H1 (cell line): ENCODE measurements around the gene HES2. TPM values are rescaled to one million over a fixed set of nuclear protein-coding genes. Genes with fewer than 3 reads are reported as not detected.

Experiments
- CTCF ChIA-PET: fragments of 300-600 bp; sonication (Branson Sonifier 250); formaldehyde crosslinking; loops from one replicate; lab custom pipeline; 2021; ENCODE audit not compliant: partially characterized antibody; lab: Charles Lee
- POLR2A ChIA-PET: fragments of 300-600 bp; sonication (Branson Sonifier 250); formaldehyde crosslinking; loops from one replicate; lab custom pipeline; 2021; ENCODE audit warnings: inconsistent platforms; ENCODE audit not compliant: partially characterized antibody; lab: Charles Lee
- DNase-seq, 2 experiments: peaks; one replicate each; pipeline versions ENCODE4 v3.0.0 to v3.0.0-alpha.2; 2010 to 2022; ENCODE audit warnings: low spot score in 2 of 2, low read depth in 1 of 2, mixed read lengths in 1 of 2
- FAIRE-seq: peaks from 2 replicates; lab custom pipeline; 2011; peaks lifted over from hg19 to GRCh38; lab: Jason Lieb, UNC
- H2AFZ ChIP-seq: 2 replicates; pipeline ENCODE4 v1.8.1; 2012; ENCODE audit warnings: low read length, inconsistent platforms
- H2AK5ac ChIP-seq: 2 replicates; pipeline ENCODE4 v1.6.1; 2013; ENCODE audit warnings: low read depth, low read length
- H2BK120ac ChIP-seq: replicated peaks from 2 replicates; pipeline ENCODE3; 2013; ENCODE audit warnings: low read depth, low read length, inconsistent platforms
- H2BK12ac ChIP-seq: 2 replicates; pipeline ENCODE4 v1.6.1; 2013; ENCODE audit warnings: low read depth, low read length
- H2BK15ac ChIP-seq: 2 replicates; pipeline ENCODE4 v1.6.1; 2013; ENCODE audit warnings: low read length
- H2BK20ac ChIP-seq: 2 replicates; pipeline ENCODE4 v1.6.1; 2013; ENCODE audit warnings: low read length
- H2BK5ac ChIP-seq: 2 replicates; pipeline ENCODE4 v1.6.1; 2013; ENCODE audit warnings: low read depth, low read length
- H3K14ac ChIP-seq: 2 replicates; pipeline ENCODE4 v1.6.1; 2013; ENCODE audit warnings: inconsistent platforms; ENCODE audit not compliant: insufficient read length
- H3K18ac ChIP-seq: 2 replicates; pipeline ENCODE4 v1.6.1; 2013; ENCODE audit warnings: low read length; ENCODE audit errors: extremely low read depth
- H3K23ac ChIP-seq: 2 replicates; pipeline ENCODE4 v1.6.1; 2013; ENCODE audit warnings: inconsistent platforms; ENCODE audit not compliant: insufficient read length
- H3K23me2 ChIP-seq: 2 replicates; pipeline ENCODE4 v1.6.1; 2013; ENCODE audit warnings: low read depth, low read length
- H3K27ac ChIP-seq: 2 replicates; pipeline ENCODE4 v1.6.1; 2011; ENCODE audit warnings: low read depth, low read length, inconsistent platforms
- H3K27me3 ChIP-seq, 4 experiments: replicated peaks in 1 of 4; 1 replicate in 1 of 4; 2 replicates in 3 of 4; pipeline versions ENCODE4 v1.6.1 to v1.8.1; 2011 to 2013; ENCODE audit warnings: low read length in 3 of 4, mild to moderate bottlenecking in 3 of 4, inconsistent platforms in 2 of 4, mixed read lengths in 2 of 4, moderate library complexity in 1 of 4; ENCODE audit not compliant: control insufficient read depth in 3 of 4, insufficient read depth in 3 of 4; ENCODE audit errors: extremely low read depth in 1 of 4
- H3K36me3 ChIP-seq, 4 experiments: 2 replicates each; pipeline versions ENCODE4 v1.6.1 to v1.8.1; 2011 to 2013; ENCODE audit warnings: mild to moderate bottlenecking in 4 of 4, low read length in 3 of 4, moderate library complexity in 2 of 4, control low read depth in 1 of 4, inconsistent platforms in 1 of 4; ENCODE audit not compliant: insufficient read depth in 4 of 4, control insufficient read depth in 2 of 4
- H3K4ac ChIP-seq: replicated peaks from 2 replicates; pipeline ENCODE3; 2013; ENCODE audit warnings: low read length, low read depth, mixed read lengths, inconsistent platforms; ENCODE audit not compliant: insufficient read length
- H3K4me1 ChIP-seq, 4 experiments: replicated peaks in 1 of 4; 1 replicate in 1 of 4; 2 replicates in 3 of 4; pipeline versions ENCODE4 v1.6.1 to v1.8.1; 2011 to 2013; ENCODE audit warnings: low read length in 3 of 4, inconsistent platforms in 2 of 4, mixed read lengths in 1 of 4; ENCODE audit not compliant: insufficient read depth in 4 of 4, control insufficient read depth in 3 of 4
- H3K4me2 ChIP-seq, 2 experiments: 2 replicates each; pipeline versions ENCODE4 v1.6.1 to v1.8.1; 2011 to 2013; ENCODE audit warnings: low read depth in 2 of 2, low read length in 2 of 2, control low read depth in 1 of 2, inconsistent platforms in 1 of 2, mild to moderate bottlenecking in 1 of 2; ENCODE audit not compliant: insufficient read depth in 1 of 2
- H3K4me3 ChIP-seq, 4 experiments: fragments of 200-600, 300-600 bp in 1 of 4; sonication (generic), shearing (Covaris generic), sonication (Bioruptor Twin) in 1 of 4; 2 replicates each; pipeline versions ENCODE4 v1.5.1 to v1.8.1; 2011 to 2016; ENCODE audit warnings: low read length in 4 of 4, low read depth in 3 of 4, control low read depth in 2 of 4, inconsistent platforms in 2 of 4, mild to moderate bottlenecking in 2 of 4, mixed read lengths in 1 of 4, moderate library complexity in 1 of 4; ENCODE audit not compliant: insufficient read depth in 2 of 4; ENCODE audit errors: extremely low read depth in 1 of 4
- H3K56ac ChIP-seq: replicated peaks from 2 replicates; pipeline ENCODE3; 2013; ENCODE audit warnings: low read depth, mild to moderate bottlenecking, mixed read lengths, low read length, inconsistent platforms; ENCODE audit not compliant: insufficient read length
- H3K79me1 ChIP-seq: 2 replicates; pipeline ENCODE4 v1.6.1; 2013; ENCODE audit warnings: low read depth, low read length, control low read depth
- H3K79me2 ChIP-seq, 2 experiments: 2 replicates each; pipeline versions ENCODE4 v1.6.1 to v1.8.1; 2012 to 2013; ENCODE audit warnings: low read length in 2 of 2, mild to moderate bottlenecking in 2 of 2, inconsistent platforms in 1 of 2; ENCODE audit not compliant: insufficient read depth in 2 of 2, control insufficient read depth in 1 of 2
- H3K9ac ChIP-seq, 4 experiments: replicated peaks in 1 of 4; 1 replicate in 1 of 4; 2 replicates in 3 of 4; pipeline versions ENCODE4 v1.6.1 to v1.8.1; 2011 to 2013; ENCODE audit warnings: low read depth in 3 of 4, low read length in 3 of 4, control low read depth in 2 of 4, mild to moderate bottlenecking in 2 of 4, moderate library complexity in 2 of 4, inconsistent platforms in 1 of 4; ENCODE audit errors: extremely low read depth in 1 of 4
- H3K9me3 ChIP-seq, 2 experiments: 2 replicates each; pipeline versions ENCODE4 v1.6.1 to v1.8.1; 2012 to 2013; ENCODE audit warnings: mild to moderate bottlenecking in 2 of 2, moderate library complexity in 2 of 2, control low read depth in 1 of 2, inconsistent platforms in 1 of 2, low read depth in 1 of 2, low read length in 1 of 2, mixed read lengths in 1 of 2; ENCODE audit not compliant: insufficient read depth in 2 of 2
- H4K20me1 ChIP-seq, 2 experiments: replicated peaks in 1 of 2; 2 replicates each; pipeline versions ENCODE3 to v1.8.1; 2011 to 2013; ENCODE audit warnings: inconsistent platforms in 2 of 2, low read length in 2 of 2, mild to moderate bottlenecking in 1 of 2; ENCODE audit not compliant: insufficient read depth in 2 of 2, control insufficient read depth in 1 of 2
- H4K5ac ChIP-seq: 2 replicates; pipeline ENCODE4 v1.6.1; 2013; ENCODE audit warnings: low read length, low read depth, mixed read lengths, inconsistent platforms; ENCODE audit not compliant: insufficient read length
- H4K8ac ChIP-seq: 2 replicates; pipeline ENCODE4 v1.8.0; 2013; ENCODE audit warnings: mild to moderate bottlenecking, moderate library complexity, low read length, inconsistent platforms; ENCODE audit not compliant: insufficient read depth; ENCODE audit errors: extremely low read depth
- H4K91ac ChIP-seq: replicated peaks from 2 replicates; pipeline ENCODE3; 2013; ENCODE audit warnings: low read length, mixed read lengths, inconsistent platforms; ENCODE audit not compliant: insufficient read length
- CTCF ChIP-seq, 3 experiments: IDR thresholded peaks; 1 replicate in 2 of 3; 2 replicates in 1 of 3; pipeline versions ENCODE4 v1.5.1 to v1.6.1; 2011; ENCODE audit warnings: low read length in 3 of 3, mild to moderate bottlenecking in 3 of 3, inconsistent platforms in 2 of 3, low read depth in 1 of 3, moderate library complexity in 1 of 3; ENCODE audit not compliant: insufficient read depth in 1 of 3; ENCODE audit errors: control extremely low read depth in 1 of 3
- RAD21 ChIP-seq, 2 experiments: IDR thresholded peaks in 1 of 2; conservative IDR thresholded peaks in 1 of 2; 2 replicates each; pipeline ENCODE4 v1.6.1; 2011; ENCODE audit warnings: low read depth in 2 of 2, low read length in 2 of 2, improper control_type of control experiment in 1 of 2, inconsistent platforms in 1 of 2, mild to moderate bottlenecking in 1 of 2, moderate library complexity in 1 of 2
- RNF2 ChIP-seq: fragments of 200-900, 300-1000 bp; sonication (generic); IDR thresholded peaks from 2 replicates; pipeline ENCODE4 v1.7.1; 2016; ENCODE audit warnings: borderline replicate concordance, low read depth, mild to moderate bottlenecking, antibody characterized with exemption, low read length; ENCODE audit not compliant: poor library complexity, severe bottlenecking; ENCODE audit errors: missing control alignments
- SRF ChIP-seq: IDR thresholded peaks from 2 replicates; pipeline ENCODE4 v1.6.1; 2011; ENCODE audit warnings: mild to moderate bottlenecking, low read depth, low read length, moderate library complexity
- WGBS, 2 experiments: shearing (Covaris generic) in 1 of 2; methylation state at CpG; one replicate each; pipeline versions ENCODE4 v1.1.6 to v1.1.7; 2013 to 2015; ENCODE audit warnings: low lambda C conversion rate in 2 of 2, mixed read lengths in 2 of 2, inconsistent platforms in 1 of 2, low coverage in 1 of 2, missing lambda C conversion rate in 1 of 2; ENCODE audit not compliant: insufficient replicate concordance in 2 of 2, insufficient coverage in 1 of 2, insufficient read length in 1 of 2; ENCODE audit errors: extremely low coverage in 1 of 2, missing lambda C conversion rate in 1 of 2; 5-methylcytosine and 5-hydroxymethylcytosine counted together
- polyA plus RNA-seq, 7 experiments: library from polyadenylated mRNA; depleted of rRNA in 3 of 7; stranded (reverse) in 5 of 7; unstranded in 2 of 7; fragments of >200 nt in 5 of 7; fragments of 200-250 nt in 2 of 7; gene quantifications; 1 replicate in 5 of 7; 2 replicates in 1 of 7; 4 replicates in 1 of 7; pipeline versions ENCODE4 v1.2.1 to v1.2.3, GENCODE V29; 2011 to 2013; ENCODE audit warnings: missing spikeins in 2 of 7, mixed read lengths in 2 of 7
- total RNA-seq: library from RNA; stranded (reverse); fragmentation: NEBNext Ultra II Directional; extraction: Animal tissue kit (Norgen Biotek cat#: 25700); gene quantifications from 2 replicates; pipeline ENCODE4 v1.2.1, GENCODE V29; 2021

The HES2 gene
- total and polyA plus RNA-seq, 2 of the 8 experiments (the other 6 are each of a cell fraction or from before 2014, with no cell fraction given) = 0.15 to 0.53 TPM

DNA sequence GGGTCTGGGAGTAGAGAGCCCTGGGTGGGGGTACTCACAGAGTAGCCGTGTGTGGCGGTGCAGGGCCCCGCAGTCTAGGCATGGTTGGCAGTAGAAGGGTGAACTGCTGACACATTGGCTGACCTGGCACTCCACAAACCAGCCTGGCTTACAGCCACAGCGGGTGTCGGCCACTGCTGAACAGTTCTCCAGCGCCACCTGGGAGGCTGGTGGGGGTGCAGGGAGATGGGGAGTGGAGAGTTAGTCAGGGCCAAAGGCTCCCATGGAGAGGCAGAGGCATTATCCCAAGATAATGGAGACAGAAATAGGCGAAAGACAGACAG, 44.8 kb upstream of the HES2 start:
- no peak overlapping the region for H3K18ac ChIP-seq
- WGBS, 2 experiments = 81% methylated on average over 7 of the region's 7 CpGs; no CpG with 5 or more reads in 1 of the 2 experiments
- H3K23me2 ChIP-seq = no peaks in the 10 kb centered on the region; the same call in 1 of the 2 replicates
- DNase-seq (no peak), FAIRE-seq (no peak)
- no peak overlapping the region for H4K8ac ChIP-seq
- H2AK5ac ChIP-seq = 0 out of 2 replicates have a peak overlapping the region, but pooled peaks have one; percentile 26
- H2BK20ac ChIP-seq = no peak overlapping the region
- no peak overlapping the region for H2BK15ac ChIP-seq
- TF ChIP-seq CTCF (IDR thresholded peaks at IDR 0.05; ENCODE audit: control extremely low read depth in 1 of 3, insufficient read depth in 1 of 3, low read depth in 1 of 3, low read length in 3 of 3) = peak in 1 of 3 experiments; percentile 14; a peak in 1 of 4 replicates
- TF ChIP-seq RAD21 (IDR thresholded peaks at IDR 0.05 in 1 of 2, conservative IDR thresholded peaks at IDR 0.05 in 1 of 2; ENCODE audit: low read depth in 2 of 2, low read length in 2 of 2) = peak in 1 of 2 experiments; percentile 18; a peak in 1 of 4 replicates
- no peak for TF ChIP-seq RNF2
- no peak for TF ChIP-seq SRF
- no peak overlapping the region for H3K4me3 ChIP-seq
- H3K79me1 ChIP-seq = no peaks in the 10 kb centered on the region
- no peak overlapping the region for H3K14ac ChIP-seq
- no peak overlapping the region for H3K9ac ChIP-seq
- H3K56ac ChIP-seq = no peak overlapping the region
- no peak overlapping the region for H2BK5ac ChIP-seq
- H3K27ac ChIP-seq = no peak overlapping the region
- peaks cover 0 to 7% (median 4%) of the 10 kb centered on the region in 4 experiments; a peak in 3 of 7 replicates for H3K27me3 ChIP-seq
- POLR2A ChIA-PET = interaction anchor here (0.6 to 13.7 kb wide), 4 partner anchors 11 to 22 kb away, joined by 3 to 123 read pairs (median 4); no protein-coding TSS in a partner anchor
- H3K4me1 ChIP-seq = peaks cover 0 to 20% (median 13%) of the 10 kb centered on the region in 4 experiments; a peak in 5 of 7 replicates
- no peak overlapping the region for H3K23ac ChIP-seq
- H3K79me2 ChIP-seq = no peaks in the 10 kb centered on the region
- no peak overlapping the region for H4K91ac ChIP-seq
- no peaks in the 10 kb centered on the region for H3K9me3 ChIP-seq
- H3K4me2 ChIP-seq = no peak overlapping the region
- CTCF ChIA-PET = interaction anchor here (0.8 to 6.1 kb wide), 9 partner anchors 8 to 42 kb away, joined by 3 to 31 read pairs (median 8); no protein-coding TSS in a partner anchor
- no peak overlapping the region for H4K5ac ChIP-seq
- no peak overlapping the region for H2BK12ac ChIP-seq
- no peak overlapping the region for H2BK120ac ChIP-seq
- H2AFZ ChIP-seq = no peak overlapping the region
- no peak overlapping the region for H3K4ac ChIP-seq
- H4K20me1 ChIP-seq = peaks cover 0 to under 1% of the 10 kb centered on the region in 2 experiments
- H3K36me3 ChIP-seq = peaks cover 3 to 14% (median 10%) of the 10 kb centered on the region in 4 experiments; a peak in 4 of 8 replicates
